Measurements from ENCODE around the gene VGLL3.
"Not testable (repeated sequence)": the region's sequence is repeated elsewhere in the genome, so short reads cannot be mapped to it uniquely, and the experiment has no call there.

Gene VGLL3, protein sequence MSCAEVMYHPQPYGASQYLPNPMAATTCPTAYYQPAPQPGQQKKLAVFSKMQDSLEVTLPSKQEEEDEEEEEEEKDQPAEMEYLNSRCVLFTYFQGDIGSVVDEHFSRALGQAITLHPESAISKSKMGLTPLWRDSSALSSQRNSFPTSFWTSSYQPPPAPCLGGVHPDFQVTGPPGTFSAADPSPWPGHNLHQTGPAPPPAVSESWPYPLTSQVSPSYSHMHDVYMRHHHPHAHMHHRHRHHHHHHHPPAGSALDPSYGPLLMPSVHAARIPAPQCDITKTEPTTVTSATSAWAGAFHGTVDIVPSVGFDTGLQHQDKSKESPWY

DNA sequence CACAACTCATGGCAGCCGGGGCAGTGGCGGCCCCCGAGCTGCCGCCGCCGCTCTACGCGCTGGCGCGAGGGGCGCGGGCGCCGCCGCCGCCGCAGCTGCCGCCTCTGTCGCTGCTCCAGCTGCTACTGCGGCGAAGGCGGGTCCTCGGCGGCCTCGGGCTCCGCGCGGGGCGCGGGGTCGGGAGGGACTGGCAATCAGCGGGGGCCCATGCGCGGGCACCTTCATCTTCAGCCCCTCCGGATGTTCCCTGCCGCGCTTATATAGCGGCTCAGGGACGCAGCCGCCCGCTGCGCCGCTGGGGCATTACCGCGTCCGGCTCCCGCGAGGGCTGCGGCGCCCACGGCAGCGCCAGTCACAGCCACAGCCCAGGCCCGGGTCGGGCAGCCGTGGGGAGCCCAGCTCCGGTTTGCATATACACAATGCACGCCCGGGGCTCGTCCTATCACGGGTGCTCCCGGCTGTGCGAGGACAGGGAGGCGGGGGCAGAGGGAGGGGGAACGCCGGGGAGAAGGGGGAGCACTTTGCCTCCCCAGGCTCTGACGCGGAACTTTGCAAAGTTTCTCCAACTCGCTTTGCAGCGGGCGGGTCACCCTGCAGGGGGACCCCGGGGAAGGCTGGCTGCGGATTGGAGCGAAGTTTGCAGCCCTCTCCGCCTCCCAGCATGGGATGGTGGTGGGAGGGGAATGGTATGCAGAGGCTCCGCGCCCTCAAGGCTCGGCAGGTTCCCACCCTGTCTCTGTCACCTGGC is at the start of gene VGLL3:
TSS of gene VGLL3 (minus strand) at position 416 of the 748 bp plus-strand sequence. CDS start at position 10, 406 bp downstream.
- DNase-seq: no peak

DNA sequence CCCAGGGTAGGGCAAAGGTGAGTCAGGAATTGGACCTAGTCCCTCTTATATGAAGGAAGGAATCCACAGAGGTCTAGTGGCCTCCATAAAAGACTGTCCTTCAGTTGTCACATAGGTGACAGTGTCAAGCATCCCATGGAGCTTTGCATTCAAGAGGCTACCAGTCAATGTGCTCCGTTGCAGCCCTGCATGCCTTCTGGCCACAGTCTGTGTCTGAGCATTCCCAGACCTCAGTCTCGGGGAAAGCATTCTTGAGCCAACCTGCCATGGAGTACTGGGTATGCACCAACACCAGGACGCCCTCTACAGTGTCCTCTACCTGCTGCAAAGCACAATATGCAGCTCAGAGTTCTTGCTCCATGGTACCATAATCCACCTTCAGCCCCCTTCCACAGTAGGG is 46.7 kb upstream of the VGLL3 start:
- no peak for DNase-seq

DNA sequence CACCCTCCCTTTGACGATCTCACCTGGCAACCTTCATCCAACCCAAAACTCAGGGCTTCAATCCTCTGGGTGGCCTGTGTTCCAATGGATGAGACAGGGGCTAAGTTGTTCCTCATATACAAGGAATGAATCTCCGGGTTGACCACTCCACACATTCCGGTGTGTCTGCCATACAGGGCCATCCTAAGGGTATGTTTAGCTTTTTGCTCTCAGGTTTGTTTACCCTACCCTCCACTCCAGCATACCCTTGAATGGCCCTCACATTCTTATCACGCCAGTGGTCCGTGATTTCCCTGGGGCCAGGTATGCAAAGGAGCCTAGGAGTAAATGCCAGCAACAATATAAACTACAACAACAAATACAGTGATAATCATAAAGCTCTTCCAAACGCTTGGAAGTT is 45.7 kb upstream of the VGLL3 start:
- DNase-seq: no peak

DNA sequence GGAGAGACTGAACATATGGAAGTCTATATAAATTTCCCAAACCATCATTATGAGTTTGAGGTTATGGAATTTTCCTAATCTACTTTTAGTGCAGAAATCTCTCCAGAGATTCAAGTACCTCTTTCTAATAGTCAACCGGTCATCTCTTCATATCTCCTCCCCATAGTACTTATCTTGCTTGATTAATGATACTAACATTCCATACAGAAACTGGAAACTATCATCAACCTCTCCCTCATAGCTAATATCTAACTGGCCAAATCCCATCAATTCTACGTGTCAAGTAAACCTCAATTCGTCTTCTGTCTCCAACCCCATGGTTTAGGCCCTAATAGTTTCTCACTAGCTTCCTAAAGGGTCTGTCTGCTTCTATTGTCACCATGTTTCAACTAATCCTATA is 44.4 kb upstream of the VGLL3 start:
- no peak for DNase-seq

DNA sequence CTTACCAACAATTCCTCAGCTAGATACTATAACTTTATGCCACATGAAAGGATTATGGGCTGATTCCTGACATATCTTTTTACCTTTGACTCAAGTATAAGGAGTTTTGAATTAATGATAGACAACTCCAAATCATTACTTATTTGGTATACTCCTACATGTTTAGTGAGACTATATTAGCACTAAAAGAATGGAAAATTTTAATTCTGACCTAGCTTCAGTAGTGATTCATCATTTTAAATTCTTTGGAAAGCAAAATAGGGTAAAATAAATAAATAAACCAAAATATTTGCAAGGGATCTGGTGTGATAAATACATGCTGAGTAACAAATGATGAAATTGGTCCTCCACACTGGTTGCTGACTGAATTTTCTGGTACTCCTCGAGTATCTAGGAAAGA is 42.3 kb upstream of the VGLL3 start:
- no peak for DNase-seq

DNA sequence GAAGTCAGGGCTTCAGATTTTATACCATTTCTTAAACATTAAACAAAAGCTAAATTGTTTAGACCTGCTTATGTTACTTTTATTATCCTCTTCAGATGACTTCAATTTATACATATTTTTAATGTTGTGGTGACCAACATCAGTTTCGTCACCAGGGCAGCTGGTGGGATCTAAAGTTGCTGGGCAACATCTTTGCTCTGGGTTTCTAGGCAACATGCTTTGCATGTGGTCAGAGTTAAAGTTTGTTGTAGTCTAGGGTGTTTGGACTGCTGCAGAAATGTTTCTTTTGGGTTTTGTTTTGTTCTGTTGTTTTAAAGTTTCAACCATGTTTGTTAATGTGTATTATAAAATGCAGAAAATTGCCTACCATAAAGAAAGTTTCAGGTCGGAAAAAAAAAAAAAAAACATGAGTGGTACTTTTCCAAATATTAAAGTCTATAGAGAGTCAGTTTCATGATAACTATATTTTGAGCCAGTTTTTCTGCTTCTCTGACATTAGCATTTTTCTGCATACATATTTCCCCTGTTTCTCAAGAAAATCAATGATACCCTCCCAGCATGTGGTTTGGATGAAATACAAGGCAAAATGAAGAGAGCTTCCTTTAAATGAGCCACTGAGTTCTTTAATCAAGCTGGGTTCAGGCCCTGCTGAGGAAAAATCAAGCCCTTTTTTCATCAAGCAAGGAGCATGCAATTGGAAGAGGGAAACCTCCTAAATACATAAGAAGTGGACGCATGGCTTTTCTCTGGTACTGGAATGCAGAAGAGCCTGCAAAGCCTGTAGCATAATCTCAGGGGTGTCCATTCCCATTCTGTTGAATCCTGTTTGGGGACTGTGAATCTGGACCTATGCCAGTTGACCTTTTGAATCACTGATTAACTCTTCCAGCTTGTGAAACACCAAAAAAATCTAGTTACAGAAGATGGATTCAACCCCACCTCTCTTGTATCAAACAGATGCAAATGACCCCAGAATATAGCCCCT is 35.0 kb upstream of the VGLL3 start:
- DNase-seq: no peak

DNA sequence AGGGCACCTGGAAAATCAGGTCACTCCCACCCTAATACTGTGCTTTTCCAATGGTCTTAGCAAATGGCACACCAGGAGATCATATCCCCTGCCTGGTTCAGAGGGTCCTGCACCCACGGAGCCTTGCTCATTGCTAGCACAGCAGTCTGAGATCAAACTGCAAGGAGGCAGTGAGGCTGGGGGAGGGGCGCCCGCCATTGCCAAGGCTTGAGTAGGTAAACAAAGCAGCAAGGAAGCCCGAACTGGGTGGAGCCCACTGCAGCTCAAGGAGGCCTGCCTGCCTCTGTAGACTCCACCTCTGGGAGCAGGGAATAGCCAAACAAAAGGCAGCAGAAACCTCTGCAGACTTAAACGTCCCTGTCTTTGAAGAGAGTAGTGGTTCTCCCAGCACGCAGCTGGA is 26.4 kb upstream of the VGLL3 start:
- DNase-seq: not testable (repeated sequence)

DNA sequence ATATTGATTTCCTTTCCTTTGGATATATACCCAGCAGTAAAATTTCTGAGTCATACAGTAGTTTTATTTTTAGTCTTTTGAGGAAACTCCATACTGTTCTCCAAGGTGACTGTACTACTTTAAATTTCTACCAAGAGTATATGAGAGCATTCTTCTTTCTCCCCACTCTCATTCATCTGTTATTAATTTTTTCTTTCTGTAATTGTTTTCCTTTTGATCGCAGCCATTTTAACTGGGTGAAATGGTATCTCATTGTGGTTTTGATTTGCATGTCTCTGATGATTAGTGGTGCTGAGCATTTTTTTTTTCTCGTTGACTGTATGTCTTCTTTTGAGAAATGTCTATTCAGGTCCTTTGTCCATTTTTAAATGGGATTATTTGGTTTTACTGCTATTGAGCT is 18.3 kb upstream of the VGLL3 start:
- no peak for DNase-seq

DNA sequence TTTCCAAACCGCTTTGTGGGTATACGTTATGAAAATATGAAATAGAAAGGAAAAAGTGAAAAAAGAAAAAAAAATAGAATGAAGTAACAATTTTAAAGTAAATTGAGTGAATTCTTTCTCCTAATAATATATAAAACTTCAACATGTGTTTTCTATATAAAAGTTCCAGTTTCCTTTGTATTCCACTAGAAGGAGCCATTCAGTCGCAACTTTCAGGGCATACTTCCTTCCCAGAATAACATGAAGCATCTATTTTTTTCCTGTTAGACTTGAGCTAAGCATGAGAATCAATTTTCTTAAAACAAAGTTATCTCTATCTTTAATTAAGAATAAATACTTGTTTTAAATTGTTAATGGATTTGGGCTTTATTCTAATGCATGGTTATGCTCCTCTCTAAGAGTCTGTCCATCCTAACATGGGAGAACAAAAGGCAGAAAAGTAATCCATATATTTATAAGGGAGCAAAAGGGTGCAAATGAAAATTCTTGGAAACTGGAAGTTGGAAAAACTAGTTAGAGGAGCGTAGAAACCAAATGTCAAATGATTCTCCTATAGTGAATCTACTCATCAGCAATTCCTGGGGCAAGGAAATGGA is 16.0 kb upstream of the VGLL3 start:
- DNase-seq: no peak

DNA sequence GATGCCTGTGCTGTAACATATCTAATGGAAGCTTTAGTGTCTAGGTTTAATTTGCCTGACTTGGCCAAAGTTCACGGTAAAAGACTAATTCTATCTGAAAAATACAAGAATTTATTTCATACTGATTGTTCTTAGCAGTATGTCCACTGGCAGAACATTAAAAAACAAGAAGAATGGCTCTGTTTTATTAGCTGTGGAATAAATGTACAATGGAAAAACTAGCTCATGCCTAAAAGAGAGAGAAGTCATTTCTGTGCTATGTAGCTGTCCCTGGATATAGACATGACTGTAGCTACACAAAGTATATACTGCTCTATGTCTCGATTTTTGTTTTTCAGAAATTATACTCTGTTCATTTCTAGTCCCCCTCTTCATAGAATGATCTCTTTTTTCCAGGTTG is 13.9 kb upstream of the VGLL3 start:
- DNase-seq: no peak

DNA sequence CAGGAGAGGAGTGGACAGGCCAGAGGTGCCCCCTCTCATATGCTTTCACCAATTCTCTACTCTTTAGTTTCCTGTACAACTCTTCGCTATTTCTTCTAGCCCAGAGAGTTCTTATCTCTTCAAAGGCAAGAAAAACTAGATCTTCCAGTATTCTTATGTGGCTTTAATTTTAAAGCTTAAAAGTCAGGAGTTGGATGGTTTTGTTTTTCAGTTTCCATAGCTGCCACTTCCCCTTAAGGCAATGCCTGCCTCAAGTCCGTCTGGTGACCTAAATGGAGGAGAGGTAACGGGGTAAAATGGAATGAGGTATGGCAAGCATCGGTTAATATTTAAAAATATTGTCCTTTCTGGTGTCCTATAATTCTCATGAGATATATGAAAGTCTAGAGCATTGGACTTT is 11.4 kb upstream of the VGLL3 start:
- DNase-seq: no peak

DNA sequence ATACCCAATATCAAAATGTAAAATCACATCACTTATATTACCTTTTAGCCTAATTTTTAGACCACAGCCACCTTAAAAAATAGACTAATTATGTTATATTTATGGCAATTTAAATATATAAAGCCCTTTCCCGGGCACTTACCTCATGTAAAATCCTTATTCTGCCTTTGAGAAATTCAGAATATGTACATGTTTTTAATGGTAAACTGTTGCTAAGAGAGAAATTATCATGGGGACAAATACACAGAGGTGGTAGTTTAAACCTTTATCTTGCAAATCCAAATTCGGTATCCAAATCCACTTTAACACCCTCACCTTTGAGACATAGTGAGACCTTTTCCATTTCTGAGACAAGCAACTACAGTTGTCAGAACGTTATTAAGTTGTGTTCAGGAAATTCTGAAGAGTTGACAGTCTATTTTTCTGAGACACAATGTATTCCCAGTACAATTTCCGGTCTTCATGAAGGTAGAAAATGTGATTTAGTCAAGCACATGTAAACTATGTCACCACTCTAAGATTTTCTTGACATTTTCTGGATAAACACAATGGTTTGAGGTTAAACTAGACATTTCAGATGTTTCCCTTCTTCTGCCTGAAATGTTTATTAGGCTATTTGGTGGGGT is 10.6 kb upstream of the VGLL3 start:
- no peak for DNase-seq

DNA sequence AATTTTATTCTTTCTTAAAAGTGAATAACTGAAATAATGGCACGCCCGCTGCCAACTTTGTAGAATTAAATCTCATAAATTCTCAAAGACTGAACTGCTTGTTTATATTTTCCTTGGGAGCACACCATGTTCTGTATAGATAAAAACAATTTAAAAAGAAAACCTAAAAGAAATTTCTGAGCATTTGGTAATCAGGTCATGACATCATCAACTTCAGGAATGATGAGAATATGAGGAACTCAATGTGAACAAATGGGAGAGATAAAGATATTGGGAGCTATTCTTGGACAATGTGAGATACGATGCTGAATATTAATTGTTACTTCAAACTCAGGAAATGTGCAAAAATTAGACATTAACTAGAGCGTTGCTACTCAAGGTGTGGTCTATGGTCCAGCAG is 10.0 kb upstream of the VGLL3 start:
- no peak for DNase-seq

DNA sequence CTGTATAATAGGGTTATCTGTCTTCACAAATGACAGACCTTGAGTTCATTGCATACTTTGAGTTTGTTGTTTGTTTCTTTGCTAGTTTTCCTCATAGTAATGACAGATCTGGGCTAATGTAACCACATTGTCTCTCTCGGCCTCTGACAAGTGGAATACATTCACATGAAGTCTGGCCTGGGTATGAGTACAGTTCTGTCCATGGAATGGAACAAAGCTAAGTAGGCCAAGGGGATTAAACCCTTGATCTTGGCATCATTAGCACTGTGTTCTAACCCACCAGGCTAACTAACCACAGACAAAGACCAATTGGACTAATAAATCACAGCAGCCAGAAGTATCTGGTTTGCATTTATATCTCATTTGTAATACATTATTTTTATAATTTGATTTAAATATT is 7.6 kb upstream of the VGLL3 start:
- no peak for DNase-seq

DNA sequence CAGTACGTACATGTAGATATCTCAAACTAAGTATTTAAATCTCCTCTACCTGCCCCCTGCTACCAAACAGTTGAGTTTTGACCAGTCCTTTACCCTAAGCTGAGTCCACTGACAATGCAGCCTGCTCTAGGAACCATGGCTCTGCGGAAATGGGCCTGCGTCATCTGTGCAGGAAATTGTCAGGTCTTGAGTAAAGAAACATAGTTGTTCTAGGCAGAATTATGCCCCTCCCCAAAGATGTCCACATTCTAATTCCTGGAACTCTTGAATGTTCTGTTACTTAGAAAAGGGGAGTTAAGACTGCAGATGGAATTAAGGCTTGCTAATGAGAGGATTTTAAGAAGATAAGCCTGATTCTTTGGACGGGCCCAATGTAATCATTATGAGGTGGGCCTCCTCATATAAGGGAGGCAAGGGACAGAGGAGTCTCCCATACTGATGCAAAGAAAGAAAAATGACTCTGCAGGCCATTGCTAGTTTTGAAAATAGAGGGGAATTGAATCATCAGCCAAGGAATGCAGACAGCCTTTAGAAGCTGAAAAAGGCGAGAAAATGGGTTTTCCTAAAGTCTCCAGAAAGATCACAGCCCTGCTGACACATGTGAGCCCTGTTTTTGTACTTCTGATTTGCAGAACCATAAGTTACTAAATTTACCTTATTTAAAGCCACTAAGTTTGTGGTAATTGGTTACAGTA is 5.5 kb upstream of the VGLL3 start:
- no peak for DNase-seq

DNA sequence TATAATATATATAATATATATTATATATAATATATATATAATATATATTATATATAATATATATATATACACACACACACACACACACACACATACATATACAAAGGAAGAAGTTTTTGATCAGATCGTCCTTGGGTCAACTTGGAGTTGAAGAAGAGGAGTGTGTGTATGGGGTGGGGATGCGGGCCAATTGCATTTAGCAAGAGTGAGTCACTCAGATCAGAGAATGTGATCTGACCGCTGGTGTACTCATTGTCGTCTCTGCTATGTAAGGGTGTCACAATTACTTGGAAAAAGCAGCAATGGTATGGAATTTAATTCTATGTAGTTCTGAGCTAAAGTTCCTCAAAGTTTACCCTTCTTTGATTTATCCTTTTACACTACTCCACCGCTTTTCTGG is 4.6 kb upstream of the VGLL3 start:
- DNase-seq: no peak

DNA sequence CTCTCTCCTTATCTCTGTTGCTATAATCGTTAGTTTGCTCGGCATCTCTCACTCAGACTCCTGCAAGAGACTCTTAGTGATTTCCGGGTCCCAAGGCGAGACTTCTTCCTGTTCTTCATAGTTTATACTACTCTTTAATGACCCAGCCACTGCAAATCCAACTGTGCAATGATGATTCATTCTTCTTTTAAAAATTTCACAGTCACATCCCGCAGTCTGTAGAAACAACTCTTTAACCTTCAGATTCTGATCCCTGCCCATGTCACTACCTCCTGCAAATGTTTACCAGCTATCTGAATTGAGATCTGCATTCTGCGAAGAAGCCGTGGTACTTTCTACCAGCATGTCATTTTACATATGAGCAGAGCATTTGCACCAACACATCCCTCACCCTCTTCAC is 2.8 kb upstream of the VGLL3 start:
- no peak for DNase-seq

DNA sequence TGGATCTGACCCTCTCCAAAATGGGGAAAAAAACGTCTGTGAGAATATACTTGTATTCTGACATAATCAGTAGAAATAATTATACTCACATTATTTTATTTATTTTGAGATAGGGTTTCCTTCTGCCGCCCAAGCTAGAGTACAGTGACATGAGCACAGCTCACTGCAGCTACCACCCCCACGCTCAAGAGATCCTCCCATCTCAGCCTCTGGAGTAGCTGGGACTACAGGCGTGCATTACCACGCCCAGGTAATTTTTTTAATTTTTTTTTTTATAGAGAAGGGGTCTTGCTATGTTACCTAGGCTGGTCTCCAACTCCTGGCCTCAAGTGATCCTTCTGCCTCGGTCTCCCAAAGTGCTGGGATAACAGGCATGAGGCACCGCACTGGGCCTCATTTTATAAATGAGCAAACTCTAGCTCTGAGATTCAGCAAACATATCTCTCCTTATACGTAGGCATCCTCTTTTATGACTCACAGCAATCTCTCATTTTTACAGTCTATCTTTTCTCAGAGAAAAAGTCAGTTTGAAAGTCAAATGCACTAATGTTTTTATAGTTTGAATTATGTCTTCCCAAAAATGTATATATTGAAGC is 989 bp upstream of the VGLL3 start:
- no peak for DNase-seq

DNA sequence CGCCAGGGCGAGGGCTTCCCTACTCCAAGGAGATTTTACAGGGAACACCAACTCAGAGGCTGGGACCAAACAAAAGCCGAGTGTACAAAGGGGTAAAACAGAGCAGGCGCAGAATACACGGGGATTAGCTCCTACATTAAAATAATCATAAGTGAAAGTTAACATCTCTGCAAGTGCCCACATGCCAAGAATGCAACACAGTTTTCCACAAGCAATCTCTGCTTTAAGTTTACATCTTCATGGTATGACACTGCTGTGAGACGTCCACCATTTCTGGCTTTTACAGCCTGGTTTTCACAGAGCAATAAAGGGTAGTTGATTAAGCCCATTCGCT is 500 bp upstream of the VGLL3 start:
- DNase-seq: no peak

DNA sequence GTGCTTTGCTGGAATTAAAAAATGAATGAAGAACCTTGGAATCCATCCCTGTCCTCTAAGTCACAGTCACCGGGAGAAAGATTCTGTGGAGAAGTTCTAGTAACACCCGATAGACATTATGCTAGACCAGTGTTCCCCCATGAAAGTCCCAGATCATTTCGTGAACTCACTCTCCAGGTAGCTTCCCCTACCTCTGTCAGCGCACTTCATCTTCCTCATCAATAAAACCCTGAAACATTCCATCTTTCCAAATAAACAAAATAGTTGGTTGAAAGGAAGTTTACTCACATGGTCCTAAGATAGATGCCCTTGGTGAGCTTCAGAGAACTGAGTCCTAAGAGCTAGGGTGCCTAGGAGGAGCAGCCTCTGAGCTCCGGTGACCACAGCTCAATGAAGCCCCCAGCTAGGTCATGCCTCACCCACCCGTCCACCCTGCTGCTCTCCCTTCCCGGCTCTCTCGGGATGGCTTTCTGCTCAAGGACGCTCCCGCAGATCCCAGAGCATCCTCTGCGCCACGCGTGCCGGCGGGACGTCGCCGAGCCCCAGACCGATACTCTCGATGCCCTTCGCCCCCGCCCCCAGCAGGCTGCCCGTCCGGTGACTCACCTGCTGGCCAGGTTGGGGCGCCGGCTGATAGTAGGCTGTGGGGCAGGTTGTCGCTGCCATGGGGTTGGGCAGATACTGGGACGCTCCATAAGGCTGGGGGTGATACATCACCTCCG is 776 bp downstream of the VGLL3 start:
- DNase-seq: no peak

DNA sequence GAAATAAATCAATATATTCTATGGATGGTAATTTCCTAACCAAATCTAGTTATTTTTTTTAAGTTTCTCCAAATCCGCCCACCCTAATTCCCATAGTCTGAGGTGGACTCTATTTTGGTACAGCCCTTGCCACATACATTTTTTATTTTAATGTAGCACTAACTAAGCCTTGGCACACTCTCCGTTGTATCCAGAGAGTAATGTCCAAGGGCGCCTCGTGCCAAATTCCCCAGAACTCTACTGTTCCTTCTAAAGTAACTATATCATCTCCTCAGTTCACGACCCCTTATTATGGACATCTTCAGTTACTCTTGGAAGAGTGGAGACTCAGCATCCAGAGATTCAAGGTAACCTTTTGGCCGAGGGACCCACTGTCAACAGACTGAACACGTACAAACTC is 1.3 kb downstream of the VGLL3 start:
- no peak for DNase-seq
